ENCODE measurements around the gene LRRK2. TPM values are rescaled to one million over a fixed set of nuclear protein-coding genes. Genes with fewer than 3 reads are reported as not detected.
A peak's percentile ranks its signal among the peaks of the same experiment; 100 is the strongest.

Gene LRRK2
- total RNA-seq, 2 experiments from 2014 or later, result 5.9 to 28.4 TPM

DNA sequence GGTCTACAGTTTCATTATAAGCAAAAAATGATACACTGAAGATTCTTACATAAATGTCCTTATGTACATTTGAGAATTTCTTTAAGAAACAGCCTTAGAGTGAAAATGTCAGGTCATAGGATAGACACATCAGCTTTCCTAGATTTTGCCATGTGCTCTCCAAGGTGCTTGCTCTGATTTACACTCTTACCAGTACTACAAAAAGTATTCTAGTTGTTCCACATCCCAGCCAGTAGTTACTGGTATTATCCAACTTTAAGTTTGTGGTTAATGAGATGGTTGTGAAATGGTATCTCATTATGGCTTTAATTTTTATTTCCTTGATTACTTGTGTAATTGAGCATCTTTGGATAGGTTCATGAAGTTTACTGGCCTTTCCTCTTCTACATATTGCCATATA lies 5.0 kb upstream of the LRRK2 start:
- H3K4me2 ChIP-seq (ENCODE audit: low read length), result no peak overlapping the region
- no peaks in the 10 kb centered on the region; the same call in 1 of the 2 replicates for H3K36me3 ChIP-seq (ENCODE audit: insufficient read depth, low read length)
- no peak for DNase-seq (ENCODE audit: low spot score)
- H2AFZ ChIP-seq (ENCODE audit: low read length), result no peak overlapping the region
- peaks cover 5% of the 10 kb centered on the region; the same call in 1 of the 2 replicates for H3K9me3 ChIP-seq (ENCODE audit: low read length)
- intact Hi-C loops (cut with micrococcal nuclease; ENCODE audit: unreplicated experiment), result loop anchor here (10.0 kb wide), 2 partner anchors 605 to 1215 kb away; partner anchors contain the start of gene ABCD2
- H3K9me2 ChIP-seq (ENCODE audit: insufficient read depth, low read length), result no peaks in the 10 kb centered on the region
- H3K4me1 ChIP-seq (ENCODE audit: insufficient read depth, low read length, poor library complexity, severe bottlenecking), result peaks cover 21% of the 10 kb centered on the region
- CTCF ChIA-PET (ENCODE audit: unreplicated experiment), result no interaction called here
- H3K4me3 ChIP-seq (ENCODE audit: low read depth, low read length, poor library complexity, severe bottlenecking), result no peak overlapping the region
- no peaks in the 10 kb centered on the region for H4K20me1 ChIP-seq (ENCODE audit: insufficient read depth, low read length)
- H3K79me2 ChIP-seq (ENCODE audit: insufficient read depth, low read depth, low read length), result no peaks in the 10 kb centered on the region
- no peak overlapping the region for H3K27ac ChIP-seq (ENCODE audit: low read depth, low read length, poor library complexity, severe bottlenecking)
- no TSS peak for BruUV-seq (replicated peaks)
- no peak for TF ChIP-seq EZH2phosphoT487 (IDR thresholded peaks at IDR 0.05; ENCODE audit: borderline replicate concordance, low read depth, low read length)
- TF ChIP-seq, protein P1, sequence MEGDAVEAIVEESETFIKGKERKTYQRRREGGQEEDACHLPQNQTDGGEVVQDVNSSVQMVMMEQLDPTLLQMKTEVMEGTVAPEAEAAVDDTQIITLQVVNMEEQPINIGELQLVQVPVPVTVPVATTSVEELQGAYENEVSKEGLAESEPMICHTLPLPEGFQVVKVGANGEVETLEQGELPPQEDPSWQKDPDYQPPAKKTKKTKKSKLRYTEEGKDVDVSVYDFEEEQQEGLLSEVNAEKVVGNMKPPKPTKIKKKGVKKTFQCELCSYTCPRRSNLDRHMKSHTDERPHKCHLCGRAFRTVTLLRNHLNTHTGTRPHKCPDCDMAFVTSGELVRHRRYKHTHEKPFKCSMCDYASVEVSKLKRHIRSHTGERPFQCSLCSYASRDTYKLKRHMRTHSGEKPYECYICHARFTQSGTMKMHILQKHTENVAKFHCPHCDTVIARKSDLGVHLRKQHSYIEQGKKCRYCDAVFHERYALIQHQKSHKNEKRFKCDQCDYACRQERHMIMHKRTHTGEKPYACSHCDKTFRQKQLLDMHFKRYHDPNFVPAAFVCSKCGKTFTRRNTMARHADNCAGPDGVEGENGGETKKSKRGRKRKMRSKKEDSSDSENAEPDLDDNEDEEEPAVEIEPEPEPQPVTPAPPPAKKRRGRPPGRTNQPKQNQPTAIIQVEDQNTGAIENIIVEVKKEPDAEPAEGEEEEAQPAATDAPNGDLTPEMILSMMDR (conservative IDR thresholded peaks at IDR 0.05; ENCODE audit: low read length), result no peak
- POLR2A ChIA-PET, result interaction anchor here (0.8 to 1.4 kb wide), 5 partner anchors 10 to 94 kb away, joined by 3 to 8 read pairs (median 3); no protein-coding TSS in a partner anchor

DNA sequence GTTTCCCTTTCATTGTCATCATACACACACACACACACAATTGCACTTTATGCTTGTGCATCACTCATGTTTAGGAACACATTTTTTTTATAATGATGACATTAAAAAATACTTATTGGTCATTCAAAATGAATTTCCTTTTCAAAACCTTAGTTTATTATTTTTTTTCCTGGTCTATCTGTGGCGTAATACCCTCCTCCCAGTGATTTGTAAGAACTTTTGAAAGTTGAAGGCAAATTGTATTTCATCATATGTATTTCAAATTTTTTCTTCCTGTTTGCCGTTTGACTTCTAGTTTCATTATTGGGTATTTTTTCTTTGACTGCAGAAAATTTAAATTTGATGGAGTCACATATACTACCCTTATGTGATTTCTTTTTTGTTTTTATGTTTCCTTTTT lies 2.5 kb upstream of the LRRK2 start:
- no peaks in the 10 kb centered on the region for H4K20me1 ChIP-seq (ENCODE audit: insufficient read depth, low read length)
- H3K4me3 ChIP-seq (ENCODE audit: low read depth, low read length, poor library complexity, severe bottlenecking), result no peak overlapping the region
- TF ChIP-seq, protein P1 (conservative IDR thresholded peaks at IDR 0.05; ENCODE audit: low read length), result no peak
- TF ChIP-seq EZH2phosphoT487 (IDR thresholded peaks at IDR 0.05; ENCODE audit: borderline replicate concordance, low read depth, low read length), result no peak
- no peak overlapping the region for H3K27ac ChIP-seq (ENCODE audit: low read depth, low read length, poor library complexity, severe bottlenecking)
- H3K4me2 ChIP-seq (ENCODE audit: low read length), result 0 out of 2 replicates have a peak overlapping the region, but pooled peaks have one; percentile 94
- H3K79me2 ChIP-seq (ENCODE audit: insufficient read depth, low read depth, low read length), result peaks cover 13% of the 10 kb centered on the region; the same call in 1 of the 2 replicates
- peaks cover 5% of the 10 kb centered on the region; the same call in 1 of the 2 replicates for H3K9me3 ChIP-seq (ENCODE audit: low read length)
- no peaks in the 10 kb centered on the region for H3K9me2 ChIP-seq (ENCODE audit: insufficient read depth, low read length)
- DNase-seq (ENCODE audit: low spot score), result no peak
- BruUV-seq (replicated peaks), result no TSS peak
- ChIA-PET CTCF (ENCODE audit: unreplicated experiment) (no interaction called here), POLR2A (no interaction called here)
- peaks cover 36% of the 10 kb centered on the region for H3K4me1 ChIP-seq (ENCODE audit: insufficient read depth, low read length, poor library complexity, severe bottlenecking)
- intact Hi-C loops (cut with micrococcal nuclease; ENCODE audit: unreplicated experiment), result loop anchor here (10.0 kb wide), 2 partner anchors 607 to 1213 kb away; partner anchors contain the start of gene ABCD2
- H2AFZ ChIP-seq (ENCODE audit: low read length), result no peak overlapping the region
- no peaks in the 10 kb centered on the region; the same call in 1 of the 2 replicates for H3K36me3 ChIP-seq (ENCODE audit: insufficient read depth, low read length)

- no peak for DNase-seq (ENCODE audit: low spot score)
- ChIA-PET POLR2A (interaction anchor here (1.3 to 2.7 kb wide), 6 partner anchors 8 to 68 kb away, joined by 3 to 11 read pairs (median 8); no protein-coding TSS in a partner anchor), CTCF (ENCODE audit: unreplicated experiment) (no interaction called here)
- intact Hi-C loops (cut with micrococcal nuclease; ENCODE audit: unreplicated experiment), result loop anchor here (2.0 to 10.0 kb wide), 4 partner anchors 71 to 1211 kb away; partner anchors contain the start of gene ABCD2
- Histone ChIP-seq H3K36me3 (ENCODE audit: insufficient read depth, low read length) (peaks cover 8% of the 10 kb centered on the region; the same call in 1 of the 2 replicates), H3K9me3 (ENCODE audit: low read length) (peaks cover 11% of the 10 kb centered on the region; the same call in 1 of the 2 replicates), H3K9me2 (ENCODE audit: insufficient read depth, low read length) (no peaks in the 10 kb centered on the region), H4K20me1 (ENCODE audit: insufficient read depth, low read length) (no peaks in the 10 kb centered on the region), H3K4me2 (ENCODE audit: low read length) (peak overlapping the region; percentile 94), H3K79me2 (ENCODE audit: insufficient read depth, low read depth, low read length) (peaks cover 27% of the 10 kb centered on the region), H3K4me1 (ENCODE audit: insufficient read depth, low read length, poor library complexity, severe bottlenecking) (peaks cover 50% of the 10 kb centered on the region), H2AFZ (ENCODE audit: low read length) (peak overlapping the region; percentile 78; the same call in 1 of the 2 replicates), H3K4me3 (ENCODE audit: low read depth, low read length, poor library complexity, severe bottlenecking) (peak overlapping the region; percentile 78), H3K27ac (ENCODE audit: low read depth, low read length, poor library complexity, severe bottlenecking) (peak overlapping the region; percentile 99)
- TF ChIP-seq, protein P1 (conservative IDR thresholded peaks at IDR 0.05; ENCODE audit: low read length), result no peak
- TF ChIP-seq EZH2phosphoT487 (IDR thresholded peaks at IDR 0.05; ENCODE audit: borderline replicate concordance, low read depth, low read length), result no peak
- BruUV-seq (replicated peaks), result no TSS peak
Observed at GRCh38 chr12:40223646-40224045, 1.2 kb upstream of the LRRK2 start.

Measured in OCI-LY7 (cell line).